ENCODE measurements around the gene LZTR1. TPM values are rescaled to one million over a fixed set of nuclear protein-coding genes. Genes with fewer than 3 reads are reported as not detected.
"Not testable (repeated sequence)": the region's sequence is repeated elsewhere in the genome, so short reads cannot be mapped to it uniquely, and the experiment has no call there.

Gene LZTR1
- polyA plus RNA-seq, 6 donors from 2014 or later: 3.6 to 15.0 (median 9.3) TPM

DNA sequence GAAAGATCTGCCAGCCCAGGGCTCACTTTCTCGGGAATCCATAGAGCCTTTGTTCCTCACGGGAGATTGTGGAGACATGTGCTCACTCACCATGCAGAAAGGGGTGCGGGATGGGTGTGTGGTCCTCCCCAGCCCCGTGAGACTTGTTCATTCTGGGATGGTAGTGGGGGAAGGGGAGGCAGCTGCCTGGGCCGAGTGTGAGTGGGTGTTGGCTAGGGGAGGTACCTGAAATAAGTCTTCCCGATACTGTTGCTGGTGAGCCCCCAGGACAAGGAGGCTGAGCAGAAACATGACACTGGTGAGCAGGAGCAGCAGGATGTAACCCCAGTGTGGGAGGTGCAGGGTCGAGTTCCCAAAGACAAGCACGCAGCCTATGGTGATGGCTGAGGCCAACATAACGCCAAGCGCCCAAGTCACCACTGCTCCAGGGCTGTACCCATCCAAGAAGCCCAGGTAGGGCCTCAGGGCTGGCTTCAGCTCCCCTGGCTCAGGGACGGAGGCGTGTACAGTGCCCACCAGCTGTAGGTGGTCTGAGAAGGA, 47.5 kb downstream of the LZTR1 start:
- no peak overlapping the region for H3K27ac Mint-ChIP-seq

DNA sequence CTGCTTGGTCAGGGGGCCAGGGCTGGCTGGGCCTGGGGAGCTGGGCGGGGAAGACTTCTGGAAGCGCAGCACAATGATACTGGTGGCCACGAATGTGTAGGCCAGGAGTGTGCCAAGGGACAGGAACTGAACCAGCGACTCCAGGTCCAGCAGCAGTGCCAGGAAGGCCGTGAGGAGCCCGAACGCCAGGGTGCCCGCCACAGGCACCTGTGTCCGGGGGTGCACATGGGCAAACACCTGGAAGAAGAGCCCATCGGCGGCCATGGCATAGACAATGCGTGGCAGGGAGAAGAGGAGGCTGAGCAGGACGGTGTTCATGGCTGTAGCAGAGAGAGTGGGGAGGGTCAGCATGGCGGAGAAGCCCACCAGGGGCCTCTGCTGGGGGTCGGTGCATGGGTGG, 47.9 kb downstream of the LZTR1 start:
- Mint-ChIP-seq H3K4me3 (no peak overlapping the region), H3K4me1 (peaks cover 0 to 14% (median 9%) of the 10 kb centered on the region in 3 donors), H3K27ac (peak overlapping the region in 1 of 6 donors; percentile 80), H3K36me3 (no peaks in the 10 kb centered on the region), H3K9me3 (no peaks in the 10 kb centered on the region), H3K27me3 (peaks cover 16 to 62% (median 47%) of the 10 kb centered on the region in 3 donors)
- no peak for DNase-seq
- ATAC-seq (ENCODE audit: low read depth in 2 of 2): no peak

More for the DNA sequence above, 47.5 kb downstream of the LZTR1 start:
- DNase-seq: no peak
- peaks cover 0 to 15% (median 11%) of the 10 kb centered on the region in 3 donors for H3K4me1 Mint-ChIP-seq
- ATAC-seq (ENCODE audit: low read depth in 2 of 2): no peak
- peaks cover 16 to 57% (median 47%) of the 10 kb centered on the region in 3 donors for H3K27me3 Mint-ChIP-seq
- H3K36me3 Mint-ChIP-seq: no peaks in the 10 kb centered on the region
- no peak overlapping the region for H3K4me3 Mint-ChIP-seq
- H3K9me3 Mint-ChIP-seq: no peaks in the 10 kb centered on the region

GRCh38 chr22:21030621-21031544, 48.8 kb downstream of the LZTR1 start:
- ATAC-seq (ENCODE audit: low read depth in 2 of 2): no peak
- H3K36me3 Mint-ChIP-seq: no peaks in the 10 kb centered on the region
- peaks cover 0 to 8% (median 5%) of the 10 kb centered on the region in 3 donors for H3K4me1 Mint-ChIP-seq
- H3K4me3 Mint-ChIP-seq: peak overlapping the region in 2 of 8 donors; percentile 16 to 25
- H3K9me3 Mint-ChIP-seq: no peaks in the 10 kb centered on the region
- H3K27ac Mint-ChIP-seq: peak overlapping the region in 1 of 6 donors; percentile 32
- H3K27me3 Mint-ChIP-seq: peaks cover 20 to 63% (median 47%) of the 10 kb centered on the region in 3 donors
- no peak for DNase-seq

- H3K4me1 Mint-ChIP-seq: peaks cover 0 to 8% (median 5%) of the 10 kb centered on the region in 3 donors
- peaks cover 24 to 63% (median 47%) of the 10 kb centered on the region in 3 donors for H3K27me3 Mint-ChIP-seq
- ATAC-seq (ENCODE audit: low read depth in 2 of 2) (no peak), DNase-seq (no peak)
- H3K36me3 Mint-ChIP-seq: no peaks in the 10 kb centered on the region
- H3K9me3 Mint-ChIP-seq: no peaks in the 10 kb centered on the region
- H3K4me3 Mint-ChIP-seq: peak overlapping the region in 1 of 8 donors; percentile 16
- H3K27ac Mint-ChIP-seq: peak overlapping the region in 1 of 6 donors; percentile 32
Measured at GRCh38 chr22:21031545-21032036, 49.5 kb downstream of the LZTR1 start.

GRCh38 chr22:21032037-21032867, 50.2 kb downstream of the LZTR1 start, which contains the start of gene SLC7A4:
SLC7A4 (minus strand) TSS chr22:21032561; CDS start chr22:21031812, 749 bp downstream.
- Mint-ChIP-seq H3K9me3 (no peaks in the 10 kb centered on the region), H3K4me1 (peaks cover 0 to 8% (median 5%) of the 10 kb centered on the region in 3 donors), H3K27ac (peak within 1 kb of the TSS in 1 of 6 donors; percentile 32), H3K27me3 (peaks cover 24 to 57% (median 47%) of the 10 kb centered on the region in 3 donors), H3K4me3 (peak within 1 kb of the TSS in 3 of 8 donors; percentile 16 to 59 (median 47)), H3K36me3 (no peaks in the 10 kb centered on the region)
- ATAC-seq (ENCODE audit: low read depth in 2 of 2): no peak
- no peak for DNase-seq

DNA sequence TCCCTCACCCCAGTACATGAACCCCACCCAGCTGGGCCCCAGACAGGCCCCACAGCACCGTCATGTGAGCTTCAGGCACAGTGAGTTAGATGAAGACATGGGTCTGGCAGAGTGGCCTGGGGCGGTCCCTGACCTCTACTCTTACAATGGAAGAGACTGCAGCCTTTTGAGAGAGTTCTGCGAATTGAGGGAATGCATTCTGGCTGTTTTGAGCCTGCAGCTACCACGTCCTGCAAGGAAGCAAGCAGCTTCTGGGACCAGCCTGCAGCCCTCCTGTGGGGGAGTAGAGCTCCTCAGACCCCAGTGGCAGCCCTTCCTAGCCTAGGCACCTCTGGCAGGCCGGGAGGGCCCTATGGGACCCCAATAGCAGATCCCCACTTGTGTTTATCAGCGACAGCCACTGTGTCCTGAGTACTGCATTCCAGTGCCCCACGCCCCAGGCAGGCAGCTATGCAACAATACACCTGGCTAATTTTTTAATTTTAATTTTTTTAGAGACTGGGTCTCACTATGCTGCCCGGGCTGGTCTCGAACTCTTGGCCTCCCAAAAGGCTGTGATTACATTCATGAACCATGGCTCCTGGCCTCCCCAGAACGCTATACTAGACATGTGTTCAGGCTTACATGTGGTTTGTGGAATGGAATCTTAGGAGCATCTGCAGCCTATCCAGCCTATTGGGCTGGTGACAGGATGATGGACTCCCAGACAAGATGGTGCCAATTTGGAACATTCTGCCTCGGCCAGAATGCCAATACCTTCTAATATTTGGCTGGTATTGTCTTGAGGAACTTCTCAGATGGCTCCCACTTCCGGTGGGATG, 51.0 kb downstream of the LZTR1 start:
- DNase-seq (no peak), ATAC-seq (ENCODE audit: low read depth in 2 of 2) (no peak)
- peaks cover 27 to 57% (median 47%) of the 10 kb centered on the region in 3 donors for H3K27me3 Mint-ChIP-seq
- no peaks in the 10 kb centered on the region for H3K9me3 Mint-ChIP-seq
- H3K4me1 Mint-ChIP-seq: peaks cover 0 to 8% (median 5%) of the 10 kb centered on the region in 3 donors
- H3K27ac Mint-ChIP-seq: no peak overlapping the region
- no peaks in the 10 kb centered on the region for H3K36me3 Mint-ChIP-seq
- peak overlapping the region in 1 of 8 donors; percentile 47 for H3K4me3 Mint-ChIP-seq

DNA sequence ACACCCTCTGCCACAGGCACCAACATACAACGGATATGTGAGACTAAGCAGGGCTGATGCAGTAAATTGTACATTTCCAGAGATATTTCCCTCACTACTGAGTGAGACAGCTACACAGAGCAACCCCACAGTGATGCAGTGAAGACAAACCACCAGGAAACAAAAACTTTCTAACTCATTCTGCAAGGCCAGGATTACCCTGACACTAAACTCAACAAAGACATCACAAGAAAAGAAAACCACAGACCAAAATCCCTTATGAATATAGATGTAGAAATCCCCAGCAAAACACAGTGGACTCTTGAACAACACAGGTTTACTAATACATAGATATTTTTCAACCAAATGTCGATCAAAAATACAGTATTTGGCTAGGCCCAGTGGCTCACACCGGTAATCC, 51.8 kb downstream of the LZTR1 start:
- no peak for DNase-seq
- ATAC-seq (ENCODE audit: low read depth in 2 of 2): no peak
- Mint-ChIP-seq H3K36me3 (no peaks in the 10 kb centered on the region), H3K4me1 (peaks cover 0 to 8% (median 5%) of the 10 kb centered on the region in 3 donors), H3K27me3 (peaks cover 31 to 60% (median 47%) of the 10 kb centered on the region in 3 donors), H3K27ac (peak overlapping the region in 1 of 6 donors; percentile 48), H3K9me3 (no peaks in the 10 kb centered on the region), H3K4me3 (no peak overlapping the region)

GRCh38 chr22:21034989-21035388, 52.9 kb downstream of the LZTR1 start:
- DNase-seq (no peak), ATAC-seq (ENCODE audit: low read depth in 2 of 2) (no peak)
- H3K36me3 Mint-ChIP-seq: no peaks in the 10 kb centered on the region
- H3K9me3 Mint-ChIP-seq: no peaks in the 10 kb centered on the region
- no peak overlapping the region for H3K27ac Mint-ChIP-seq
- no peak overlapping the region for H3K4me3 Mint-ChIP-seq
- H3K27me3 Mint-ChIP-seq: peaks cover 33 to 53% (median 37%) of the 10 kb centered on the region in 3 donors
- peaks cover 0 to 8% (median 5%) of the 10 kb centered on the region in 3 donors for H3K4me1 Mint-ChIP-seq

GRCh38 chr22:21038405-21038804, 56.3 kb downstream of the LZTR1 start:
- no peak for DNase-seq
- Mint-ChIP-seq H3K27ac (no peak overlapping the region), H3K4me3 (no peak overlapping the region), H3K4me1 (peaks cover under 1 to 6% (median 4%) of the 10 kb centered on the region in 3 donors), H3K36me3 (no peaks in the 10 kb centered on the region), H3K9me3 (no peaks in the 10 kb centered on the region), H3K27me3 (peaks cover 21 to 42% (median 24%) of the 10 kb centered on the region in 3 donors)
- ATAC-seq (ENCODE audit: low read depth in 2 of 2): no peak

GRCh38 chr22:21039158-21039557, 57.1 kb downstream of the LZTR1 start:
- H3K27ac Mint-ChIP-seq: peak overlapping the region in 1 of 6 donors; percentile 58
- not testable (repeated sequence) for DNase-seq; H3K36me3 Mint-ChIP-seq; H3K4me3 Mint-ChIP-seq; ATAC-seq (ENCODE audit: low read depth in 2 of 2); H3K9me3 Mint-ChIP-seq
- peaks cover 22 to 42% (median 28%) of the 10 kb centered on the region in 3 donors for H3K27me3 Mint-ChIP-seq
- peaks cover 2 to 12% (median 7%) of the 10 kb centered on the region in 3 donors for H3K4me1 Mint-ChIP-seq

- H3K27me3 Mint-ChIP-seq: peaks cover 27 to 51% (median 38%) of the 10 kb centered on the region in 3 donors
- peaks cover 20 to 30% (median 22%) of the 10 kb centered on the region in 3 donors for H3K4me1 Mint-ChIP-seq
- peak overlapping the region in 1 of 8 donors; percentile 30 for H3K4me3 Mint-ChIP-seq
- no peak for ATAC-seq (ENCODE audit: low read depth in 2 of 2)
- no peak overlapping the region for H3K27ac Mint-ChIP-seq
- no peak for DNase-seq
- no peaks in the 10 kb centered on the region for H3K36me3 Mint-ChIP-seq
- no peaks in the 10 kb centered on the region for H3K9me3 Mint-ChIP-seq
Measured at GRCh38 chr22:21041937-21042336, 59.8 kb downstream of the LZTR1 start.

All from naive B cell (primary cell).